PFSK-1 (cell line): Measurements from ENCODE around the gene SH3RF1.

Experiments
- POLR2AphosphoS5 ChIP-seq: IDR thresholded peaks from 2 replicates; pipeline ENCODE4 v1.6.1; 2012; ENCODE audit warnings: low read depth, mild to moderate bottlenecking, control low read depth, low read length, moderate library complexity
- SIN3A ChIP-seq: IDR thresholded peaks from 2 replicates; pipeline ENCODE4 v1.6.1; 2012; ENCODE audit warnings: mild to moderate bottlenecking, low read length, moderate library complexity, borderline replicate concordance; ENCODE audit not compliant: insufficient read depth
- TAF1 ChIP-seq: IDR thresholded peaks from 2 replicates; pipeline ENCODE4 v1.6.1; 2012; ENCODE audit warnings: low read length, control low read depth, borderline replicate concordance; ENCODE audit not compliant: insufficient read depth
- TF ChIP-seq, protein P1 (sequence below), 2 experiments: IDR thresholded peaks; 2 replicates each; pipeline versions ENCODE4 v1.6.1 to v1.8.0; 2011 to 2012; ENCODE audit warnings: low read depth in 2 of 2, low read length in 2 of 2, control low read depth in 1 of 2, inconsistent platforms in 1 of 2, mild to moderate bottlenecking in 1 of 2, moderate library complexity in 1 of 2; ENCODE audit not compliant: insufficient read depth in 1 of 2

DNA sequence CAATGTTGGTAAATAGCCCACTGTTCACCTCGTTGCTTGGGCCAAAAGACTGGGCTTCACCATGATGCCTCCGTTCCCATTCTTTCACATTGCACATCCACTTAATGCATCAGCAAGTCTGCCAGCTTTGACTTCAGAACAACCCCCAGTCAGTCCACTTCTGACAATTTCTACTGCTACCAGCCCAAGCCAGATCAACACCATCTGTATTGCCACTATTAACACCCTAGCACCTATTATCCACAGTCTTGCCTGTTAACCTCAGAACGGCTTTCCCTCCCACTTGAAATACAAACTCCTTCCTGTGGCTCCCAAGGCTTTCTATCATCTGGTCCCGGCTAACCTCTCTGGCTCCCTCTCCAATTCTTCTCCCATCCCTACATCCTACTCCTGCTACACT is 95.7 kb downstream of the SH3RF1 start:
- TF ChIP-seq, protein P1, sequence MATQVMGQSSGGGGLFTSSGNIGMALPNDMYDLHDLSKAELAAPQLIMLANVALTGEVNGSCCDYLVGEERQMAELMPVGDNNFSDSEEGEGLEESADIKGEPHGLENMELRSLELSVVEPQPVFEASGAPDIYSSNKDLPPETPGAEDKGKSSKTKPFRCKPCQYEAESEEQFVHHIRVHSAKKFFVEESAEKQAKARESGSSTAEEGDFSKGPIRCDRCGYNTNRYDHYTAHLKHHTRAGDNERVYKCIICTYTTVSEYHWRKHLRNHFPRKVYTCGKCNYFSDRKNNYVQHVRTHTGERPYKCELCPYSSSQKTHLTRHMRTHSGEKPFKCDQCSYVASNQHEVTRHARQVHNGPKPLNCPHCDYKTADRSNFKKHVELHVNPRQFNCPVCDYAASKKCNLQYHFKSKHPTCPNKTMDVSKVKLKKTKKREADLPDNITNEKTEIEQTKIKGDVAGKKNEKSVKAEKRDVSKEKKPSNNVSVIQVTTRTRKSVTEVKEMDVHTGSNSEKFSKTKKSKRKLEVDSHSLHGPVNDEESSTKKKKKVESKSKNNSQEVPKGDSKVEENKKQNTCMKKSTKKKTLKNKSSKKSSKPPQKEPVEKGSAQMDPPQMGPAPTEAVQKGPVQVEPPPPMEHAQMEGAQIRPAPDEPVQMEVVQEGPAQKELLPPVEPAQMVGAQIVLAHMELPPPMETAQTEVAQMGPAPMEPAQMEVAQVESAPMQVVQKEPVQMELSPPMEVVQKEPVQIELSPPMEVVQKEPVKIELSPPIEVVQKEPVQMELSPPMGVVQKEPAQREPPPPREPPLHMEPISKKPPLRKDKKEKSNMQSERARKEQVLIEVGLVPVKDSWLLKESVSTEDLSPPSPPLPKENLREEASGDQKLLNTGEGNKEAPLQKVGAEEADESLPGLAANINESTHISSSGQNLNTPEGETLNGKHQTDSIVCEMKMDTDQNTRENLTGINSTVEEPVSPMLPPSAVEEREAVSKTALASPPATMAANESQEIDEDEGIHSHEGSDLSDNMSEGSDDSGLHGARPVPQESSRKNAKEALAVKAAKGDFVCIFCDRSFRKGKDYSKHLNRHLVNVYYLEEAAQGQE (IDR thresholded peaks at IDR 0.05; ENCODE audit: insufficient read depth in 1 of 2, low read depth in 2 of 2, low read length in 2 of 2) = no peak
- TF ChIP-seq POLR2AphosphoS5 (no peak), SIN3A (no peak), TAF1 (no peak)
